IMR-90 (cell line): ENCODE data around the gene ITGA6. TPM values are rescaled to one million over a fixed set of nuclear protein-coding genes. Genes with fewer than 3 reads are reported as not detected.

Experiments
- ATAC-seq: fragments of 200-7000 bp; cut with Tn5 transposase; 2 replicates; pipeline ENCODE4 v1.9.1; 2020; ENCODE audit warnings: low read depth, mild to moderate bottlenecking, moderate library complexity
- BruUV-seq: library from RNA; stranded (reverse); fragments of 400-500 nt; replicated peaks from 2 replicates; lab custom pipeline; 2021; lab: Mats Ljungman, UMichigan
- CTCF ChIA-PET: fragments of 300-600 bp; formaldehyde crosslinking; extraction: SDS; loops from one replicate; lab custom pipeline; 2021; ENCODE audit warnings: antibody characterized with exemption; lab: Yijun Ruan, JAX
- POLR2A ChIA-PET: fragments of 300-600 bp; sonication (Branson Sonifier 250); formaldehyde crosslinking; loops from one replicate; lab custom pipeline; 2022; ENCODE audit warnings: antibody characterized with exemption; ENCODE audit not compliant: unreplicated experiment; lab: Charles Lee
- DNase-seq: peaks from one replicate; pipeline ENCODE4 v3.0.0; 2013
- H2AFZ ChIP-seq: replicated peaks from 2 replicates; pipeline ENCODE3; 2013; ENCODE audit warnings: low read length, mild to moderate bottlenecking; ENCODE audit not compliant: poor library complexity
- H2AK5ac ChIP-seq: 2 replicates; pipeline ENCODE4 v1.6.1; 2013; ENCODE audit warnings: low read depth, low read length, inconsistent platforms
- H2AK9ac ChIP-seq: replicated peaks from 2 replicates; pipeline ENCODE3; 2013; ENCODE audit warnings: mild to moderate bottlenecking, low read depth, low read length, moderate library complexity; ENCODE audit not compliant: poor library complexity
- H2BK120ac ChIP-seq: 2 replicates; pipeline ENCODE4 v1.6.1; 2013; ENCODE audit warnings: low read depth, low read length, inconsistent platforms
- H2BK15ac ChIP-seq: 3 replicates; pipeline ENCODE4 v1.6.1; 2013; ENCODE audit warnings: low read depth, low read length, inconsistent platforms
- H2BK20ac ChIP-seq: 2 replicates; pipeline ENCODE4 v1.6.1; 2013; ENCODE audit warnings: low read depth, mild to moderate bottlenecking, inconsistent platforms, low read length, moderate library complexity
- H2BK5ac ChIP-seq: 2 replicates; pipeline ENCODE4 v1.6.1; 2013; ENCODE audit warnings: mild to moderate bottlenecking, low read depth, low read length, inconsistent platforms; ENCODE audit not compliant: poor library complexity, severe bottlenecking
- H3K14ac ChIP-seq: replicated peaks from 2 replicates; pipeline ENCODE4 v1.6.1; 2013; ENCODE audit warnings: low read depth, low read length, inconsistent platforms
- H3K18ac ChIP-seq: 2 replicates; pipeline ENCODE4 v1.6.1; 2013; ENCODE audit warnings: low read depth, low read length, control low read depth
- H3K23ac ChIP-seq: 2 replicates; pipeline ENCODE4 v1.6.1; 2013; ENCODE audit warnings: low read depth, low read length, inconsistent platforms
- H3K27ac ChIP-seq: 2 replicates; pipeline ENCODE4 v1.5.1; 2013; ENCODE audit warnings: mild to moderate bottlenecking, control low read depth, low read length; ENCODE audit not compliant: insufficient read depth
- H3K27me3 ChIP-seq: 2 replicates; pipeline ENCODE4 v1.6.1; 2013; ENCODE audit warnings: low read length; ENCODE audit not compliant: control insufficient read depth, insufficient read depth
- H3K36me3 ChIP-seq: 2 replicates; pipeline ENCODE4 v1.6.1; 2013; ENCODE audit warnings: low read length, mixed read lengths; ENCODE audit not compliant: control insufficient read depth, insufficient read depth
- H3K4ac ChIP-seq: 2 replicates; pipeline ENCODE4 v1.6.1; 2013; ENCODE audit warnings: low read depth, low read length, inconsistent platforms
- H3K4me1 ChIP-seq: 2 replicates; pipeline ENCODE4 v1.6.1; 2013; ENCODE audit warnings: low read length, mixed read lengths; ENCODE audit not compliant: control insufficient read depth, insufficient read depth
- H3K4me2 ChIP-seq: 2 replicates; pipeline ENCODE4 v1.6.1; 2013; ENCODE audit warnings: low read depth, mild to moderate bottlenecking, control low read depth, low read length, moderate library complexity
- H3K4me3 ChIP-seq: 2 replicates; pipeline ENCODE4 v1.5.1; 2013; ENCODE audit warnings: low read depth, mild to moderate bottlenecking, control low read depth, low read length, moderate library complexity; ENCODE audit not compliant: insufficient read depth
- H3K56ac ChIP-seq: 2 replicates; pipeline ENCODE4 v1.6.1; 2013; ENCODE audit warnings: low read length, inconsistent platforms; ENCODE audit not compliant: insufficient read depth; ENCODE audit errors: extremely low read depth
- H3K79me1 ChIP-seq, 2 experiments: 2 replicates each; pipeline ENCODE4 v1.6.1; 2013; ENCODE audit warnings: low read length in 2 of 2, inconsistent platforms in 1 of 2, low read depth in 1 of 2
- H3K9ac ChIP-seq: 2 replicates; pipeline ENCODE4 v1.6.1; 2013; ENCODE audit warnings: low read depth, low read length, control low read depth
- H3K9me1 ChIP-seq: 2 replicates; pipeline ENCODE4 v1.6.1; 2013; ENCODE audit warnings: low read length, inconsistent platforms; ENCODE audit not compliant: insufficient read depth
- H3K9me3 ChIP-seq: 2 replicates; pipeline ENCODE4 v1.6.1; 2013; ENCODE audit warnings: low read length; ENCODE audit not compliant: control insufficient read depth, insufficient read depth
- H4K20me1 ChIP-seq: 2 replicates; pipeline ENCODE4 v1.6.1; 2013; ENCODE audit warnings: low read length, inconsistent platforms; ENCODE audit not compliant: insufficient read depth
- H4K5ac ChIP-seq: 2 replicates; pipeline ENCODE4 v1.6.1; 2013; ENCODE audit warnings: mild to moderate bottlenecking, low read depth, low read length, control low read depth
- H4K8ac ChIP-seq, 2 experiments: 2 replicates each; pipeline ENCODE4 v1.6.1; 2013; ENCODE audit warnings: low read depth in 2 of 2, low read length in 2 of 2, control low read depth in 1 of 2, inconsistent platforms in 1 of 2
- H4K91ac ChIP-seq: 2 replicates; pipeline ENCODE4 v1.6.1; 2013; ENCODE audit warnings: low read depth, low read length, inconsistent platforms; ENCODE audit not compliant: insufficient read depth
- BHLHE40 ChIP-seq: fragments of 150-350 bp; IDR thresholded peaks from 2 replicates; pipeline ENCODE4 v1.6.1; 2016; ENCODE audit warnings: mild to moderate bottlenecking, low read depth, low read length
- CHD1 ChIP-seq: IDR thresholded peaks from 2 replicates; pipeline ENCODE4 v1.6.1; 2012; ENCODE audit warnings: low read depth, low read length, improper control_type of control experiment
- FOS ChIP-seq: fragments of 150-350 bp; IDR thresholded peaks from 2 replicates; pipeline ENCODE4 v1.6.1; 2016; ENCODE audit warnings: low read depth, low read length
- MAFK ChIP-seq: IDR thresholded peaks from 2 replicates; pipeline ENCODE4 v1.6.1; 2012; ENCODE audit warnings: low read depth, low read length, improper control_type of control experiment
- MAZ ChIP-seq: IDR thresholded peaks from 2 replicates; pipeline ENCODE4 v1.6.1; 2012; ENCODE audit warnings: low read depth, mild to moderate bottlenecking, low read length, improper control_type of control experiment, moderate library complexity, borderline replicate concordance
- MXI1 ChIP-seq: IDR thresholded peaks from 2 replicates; pipeline ENCODE4 v1.6.1; 2012; ENCODE audit warnings: low read depth, mild to moderate bottlenecking, low read length, moderate library complexity, borderline replicate concordance
- NFE2L2 ChIP-seq: fragments of 150-350 bp; IDR thresholded peaks from 2 replicates; pipeline ENCODE4 v1.6.1; 2016; ENCODE audit warnings: low read depth, mild to moderate bottlenecking, low read length
- POLR2A ChIP-seq: IDR thresholded peaks from 2 replicates; pipeline ENCODE4 v1.6.1; 2012; ENCODE audit warnings: mild to moderate bottlenecking, low read depth, low read length
- RAD21 ChIP-seq: IDR thresholded peaks from 2 replicates; pipeline ENCODE4 v1.6.1; 2012; ENCODE audit warnings: low read length, improper control_type of control experiment
- RCOR1 ChIP-seq: IDR thresholded peaks from 2 replicates; pipeline ENCODE4 v1.6.1; 2012; ENCODE audit warnings: mild to moderate bottlenecking, low read length, improper control_type of control experiment; ENCODE audit not compliant: insufficient replicate concordance
- RFX5 ChIP-seq: IDR thresholded peaks from 2 replicates; pipeline ENCODE4 v1.8.0; 2012; ENCODE audit warnings: low read depth, mild to moderate bottlenecking, low read length, moderate library complexity
- SMC3 ChIP-seq: fragments of 150-350 bp; IDR thresholded peaks from 2 replicates; pipeline ENCODE4 v1.6.1; 2016; ENCODE audit warnings: low read depth, mild to moderate bottlenecking, antibody characterized with exemption, low read length, moderate library complexity
- USF2 ChIP-seq: fragments of 150-350 bp; IDR thresholded peaks from 2 replicates; pipeline ENCODE4 v1.6.1; 2017; ENCODE audit warnings: mild to moderate bottlenecking, antibody characterized with exemption, low read length, low read depth
- WGBS, 2 experiments: methylation state at CpG; one replicate each; pipeline versions ENCODE4 v1.1.5 to v1.1.7; 2013; ENCODE audit warnings: missing lambda C conversion rate in 2 of 2; ENCODE audit not compliant: insufficient read length in 1 of 2; ENCODE audit errors: extremely low coverage in 2 of 2; 5-methylcytosine and 5-hydroxymethylcytosine counted together
- dilution Hi-C: fragments of 300-500 bp; cut with HindIII; formaldehyde crosslinking; loops from one replicate; pipeline ENCODE4 v1.14.3; 2018; ENCODE audit warnings: low sequenced_read_pairs; ENCODE audit not compliant: unreplicated experiment
- in situ Hi-C: fragments of 300-500 bp; cut with MboI; formaldehyde crosslinking; loops from 3 replicates; pipeline ENCODE4 v1.14.3; 2019; ENCODE audit warnings: low sequenced_read_pairs, inconsistent platforms, mixed read lengths
- intact Hi-C: fragments of 100-400 bp; cut with micrococcal nuclease; formaldehyde crosslinking; loops from 2 replicates; pipeline ENCODE4 v1.10.0; 2022
- polyA plus RNA-seq, 3 experiments: library from polyadenylated mRNA; depleted of rRNA; stranded (reverse); fragments of >200 nt; gene quantifications; 2 replicates each; pipeline ENCODE4 v1.2.3, GENCODE V29; 2012; ENCODE audit warnings: low replicate concordance in 1 of 3
- total RNA-seq: library from RNA; depleted of rRNA; stranded (reverse); fragments of >200 nt; gene quantifications from 2 replicates; pipeline ENCODE4 v1.2.3, GENCODE V29; 2012

Gene ITGA6
- total and polyA plus RNA-seq, 2 of the 4 experiments (the other 2 are of a cell fraction) = 12.5 to 43.9 TPM

GRCh38 chr2:172513524-172513900 lies 86.1 kb downstream of the ITGA6 start:
- POLR2A ChIA-PET = no interaction called here
- dilution Hi-C loops = no loop called here

More at GRCh38 chr2:172513524-172513900, 86.1 kb downstream of the ITGA6 start:
- CTCF ChIA-PET = no interaction called here
- H3K36me3 ChIP-seq = no peaks in the 10 kb centered on the region; the same call in 1 of the 2 replicates
- H3K4me2 ChIP-seq = no peak overlapping the region
- no peak overlapping the region for H2BK15ac ChIP-seq
- no peak overlapping the region for H3K27ac ChIP-seq
- no peak overlapping the region for H2AK9ac ChIP-seq
- H3K27me3 ChIP-seq = no peaks in the 10 kb centered on the region
- no peak overlapping the region for H2BK5ac ChIP-seq
- H3K79me1 ChIP-seq = peaks cover 0 to 13% of the 10 kb centered on the region in 2 experiments; a peak in 2 of 4 replicates
- no peak overlapping the region for H2AFZ ChIP-seq
- no peak overlapping the region for H4K8ac ChIP-seq
- peaks cover 21% of the 10 kb centered on the region for H3K9me3 ChIP-seq
- H2AK5ac ChIP-seq = no peak overlapping the region
- H4K5ac ChIP-seq = no peak overlapping the region
- no peaks in the 10 kb centered on the region for H4K20me1 ChIP-seq
- WGBS, 2 experiments = 92% methylated on average over 4 of the region's 6 CpGs; no CpG with 5 or more reads in 1 of the 2 experiments
- no peak for ATAC-seq
- no peak overlapping the region for H4K91ac ChIP-seq
- no peak overlapping the region for H3K23ac ChIP-seq
- H2BK20ac ChIP-seq = no peak overlapping the region
- H3K18ac ChIP-seq = no peak overlapping the region
- in situ Hi-C loops (no loop called here), intact Hi-C loops (no loop called here)
- no peak overlapping the region for H3K14ac ChIP-seq
- H3K4me3 ChIP-seq = no peak overlapping the region
- H3K4me1 ChIP-seq = no peaks in the 10 kb centered on the region; the same call in 1 of the 2 replicates
- no peaks in the 10 kb centered on the region for H3K9me1 ChIP-seq
- TF ChIP-seq RCOR1 (no peak), SMC3 (no peak), POLR2A (no peak), USF2 (no peak), MAFK (no peak), NFE2L2 (no peak), RAD21 (no peak), MAZ (no peak), BHLHE40 (no peak), RFX5 (no peak), FOS (no peak), MXI1 (no peak), CHD1 (no peak)
- H3K4ac ChIP-seq = no peak overlapping the region
- BruUV-seq = no TSS peak
- no peak for DNase-seq
- no peak overlapping the region for H3K9ac ChIP-seq
- no peak overlapping the region for H3K56ac ChIP-seq
- no peak overlapping the region for H2BK120ac ChIP-seq
